ENCODE results near the gene GP9. TPM values are rescaled to one million over a fixed set of nuclear protein-coding genes. Genes with fewer than 3 reads are reported as not detected.
"Not testable (repeated sequence)": the region's sequence is repeated elsewhere in the genome, so short reads cannot be mapped to it uniquely, and the experiment has no call there.

The GP9 gene
- total RNA-seq, 4 donors from 2014 or later, result 0.64 to 1.2 TPM; not detected in 2

DNA sequence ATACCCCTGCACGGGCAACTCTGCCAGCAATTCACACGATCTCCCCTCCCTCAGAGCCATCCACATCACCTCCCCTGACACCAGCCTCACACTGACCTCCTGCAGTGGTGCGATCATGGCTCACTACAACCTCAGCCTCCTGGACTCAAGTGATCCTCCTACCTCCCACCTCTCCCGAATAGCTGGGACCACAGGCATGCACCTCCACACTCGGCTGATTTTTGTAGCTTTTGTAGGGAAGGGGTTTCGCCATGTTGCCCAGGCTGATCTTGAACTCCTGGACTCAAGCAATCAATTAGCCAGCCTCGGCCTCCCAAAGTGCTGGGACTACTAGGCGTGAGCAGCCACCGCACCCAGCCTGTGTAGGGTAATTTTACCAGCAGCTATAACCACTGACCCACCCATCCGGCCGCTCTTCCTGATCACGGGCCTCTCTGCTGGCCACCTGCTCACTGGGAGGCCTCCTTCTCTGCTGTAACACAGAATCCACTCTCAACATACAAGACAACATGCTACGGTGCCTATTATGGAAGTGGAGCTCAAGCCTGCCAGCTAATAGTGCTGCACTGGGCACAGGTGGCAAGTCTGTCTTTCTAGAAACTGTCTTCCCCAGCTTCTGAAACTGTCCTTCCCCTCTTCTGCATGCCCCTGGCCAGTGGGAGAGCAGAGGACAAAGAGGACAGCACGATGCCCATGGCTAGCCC lies 4.6 kb downstream of the GP9 start:
- peak; percentile 83 for DNase-seq
- no peaks in the 10 kb centered on the region for H3K36me3 ChIP-seq
- H3K27ac ChIP-seq, result peak overlapping the region; percentile 83 to 94 (median 88)
- H3K27me3 ChIP-seq, result no peaks in the 10 kb centered on the region
- whole genome bisulfite sequencing, 2 donors (ENCODE audit: low coverage in 1 of 2), result 43 to 70% methylated on average over 2 to 14 of the region's 14 CpGs
- no peaks in the 10 kb centered on the region for H3K9me3 ChIP-seq
- H3K4me3 ChIP-seq, result peak overlapping the region in 1 of 4 donors; percentile 18
- no peak for TF ChIP-seq POLR2AphosphoS5 (IDR thresholded peaks at IDR 0.05)
- TF ChIP-seq, protein P1, sequence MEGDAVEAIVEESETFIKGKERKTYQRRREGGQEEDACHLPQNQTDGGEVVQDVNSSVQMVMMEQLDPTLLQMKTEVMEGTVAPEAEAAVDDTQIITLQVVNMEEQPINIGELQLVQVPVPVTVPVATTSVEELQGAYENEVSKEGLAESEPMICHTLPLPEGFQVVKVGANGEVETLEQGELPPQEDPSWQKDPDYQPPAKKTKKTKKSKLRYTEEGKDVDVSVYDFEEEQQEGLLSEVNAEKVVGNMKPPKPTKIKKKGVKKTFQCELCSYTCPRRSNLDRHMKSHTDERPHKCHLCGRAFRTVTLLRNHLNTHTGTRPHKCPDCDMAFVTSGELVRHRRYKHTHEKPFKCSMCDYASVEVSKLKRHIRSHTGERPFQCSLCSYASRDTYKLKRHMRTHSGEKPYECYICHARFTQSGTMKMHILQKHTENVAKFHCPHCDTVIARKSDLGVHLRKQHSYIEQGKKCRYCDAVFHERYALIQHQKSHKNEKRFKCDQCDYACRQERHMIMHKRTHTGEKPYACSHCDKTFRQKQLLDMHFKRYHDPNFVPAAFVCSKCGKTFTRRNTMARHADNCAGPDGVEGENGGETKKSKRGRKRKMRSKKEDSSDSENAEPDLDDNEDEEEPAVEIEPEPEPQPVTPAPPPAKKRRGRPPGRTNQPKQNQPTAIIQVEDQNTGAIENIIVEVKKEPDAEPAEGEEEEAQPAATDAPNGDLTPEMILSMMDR (IDR thresholded peaks at IDR 0.05), result no peak
- peak; percentile 57 for TF ChIP-seq POLR2A (IDR thresholded peaks at IDR 0.05)
- intact Hi-C loops (cut with DNase I; ENCODE audit: low total_unique reads), result no loop called here
- H3K4me1 ChIP-seq, result peaks cover 4 to 54% (median 38%) of the 10 kb centered on the region in 4 donors
- in situ Hi-C loops (cut with MboI; ENCODE audit: low pct_ligation_motif_present in 1 of 4, low pct_unique_long_range_greater_than_20kb in 1 of 4, low sequenced_read_pairs in 3 of 4), result no loop called here

DNA sequence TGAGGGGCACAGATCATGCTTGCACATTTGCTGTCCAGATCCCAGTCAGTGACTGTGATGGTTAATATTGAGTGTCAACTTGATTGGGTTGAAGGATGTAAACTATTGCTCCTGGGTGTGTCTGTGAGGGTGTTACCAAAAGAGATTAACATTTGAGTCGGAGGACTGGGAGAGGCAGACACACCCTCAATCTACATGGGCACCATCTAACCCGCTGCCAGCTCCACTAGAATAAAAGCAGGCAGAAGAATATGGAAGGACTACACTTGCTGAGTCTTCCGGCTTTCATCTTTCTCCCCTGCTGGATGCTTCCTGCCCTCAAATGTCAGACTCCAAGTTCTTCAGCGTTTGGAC lies 5.1 kb downstream of the GP9 start:
- peaks cover 4 to 52% (median 38%) of the 10 kb centered on the region in 4 donors for H3K4me1 ChIP-seq
- peak overlapping the region in 2 of 4 donors; percentile 6 to 8 for H3K4me3 ChIP-seq
- H3K27ac ChIP-seq, result peak overlapping the region; percentile 83 to 94 (median 88)
- 48% methylated on average over 4 of the region's 4 CpGs; no CpG with 5 or more reads in 1 of the 2 donors for WGBS, 2 donors (ENCODE audit: low coverage in 1 of 2)
- H3K36me3 ChIP-seq, result no peaks in the 10 kb centered on the region
- no peak for TF ChIP-seq EP300 (IDR thresholded peaks at IDR 0.05; ENCODE audit: low read depth)
- TF ChIP-seq, protein P1 (IDR thresholded peaks at IDR 0.05), result no peak
- TF ChIP-seq POLR2A (IDR thresholded peaks at IDR 0.05), result peak; percentile 39
- TF ChIP-seq POLR2AphosphoS5 (IDR thresholded peaks at IDR 0.05), result peak in 2 of 3 donors; percentile 23 to 43
- H3K9me3 ChIP-seq, result no peaks in the 10 kb centered on the region
- no peaks in the 10 kb centered on the region for H3K27me3 ChIP-seq
- intact Hi-C loops (cut with DNase I; ENCODE audit: low total_unique reads) (no loop called here), in situ Hi-C loops (cut with MboI; ENCODE audit: low pct_ligation_motif_present in 1 of 4, low pct_unique_long_range_greater_than_20kb in 1 of 4, low sequenced_read_pairs in 3 of 4) (no loop called here)
- DNase-seq, result peak; percentile 54

DNA sequence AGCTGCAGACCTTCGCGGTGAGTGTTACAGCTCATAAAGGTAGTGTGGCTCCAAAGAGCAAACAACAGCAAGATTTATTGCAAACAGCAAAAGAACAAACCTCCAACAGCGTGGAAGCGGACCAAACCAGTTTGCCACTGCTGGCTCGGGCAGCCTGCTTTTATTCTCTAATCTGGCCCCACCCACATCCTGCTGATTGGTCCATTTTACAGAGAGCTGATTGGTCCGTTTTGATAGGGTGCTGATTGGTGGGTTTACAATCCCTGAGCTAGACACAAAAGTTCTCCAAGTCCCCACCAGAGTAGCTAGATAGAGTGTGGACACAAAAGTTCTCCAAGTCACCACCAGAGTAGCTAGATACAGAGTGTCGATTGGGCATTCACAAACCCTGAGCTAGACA lies 7.1 kb downstream of the GP9 start:
- H3K36me3 ChIP-seq; H3K27me3 ChIP-seq; intact Hi-C loops (cut with DNase I; ENCODE audit: low total_unique reads); in situ Hi-C loops (cut with MboI; ENCODE audit: low pct_ligation_motif_present in 1 of 4, low pct_unique_long_range_greater_than_20kb in 1 of 4, low sequenced_read_pairs in 3 of 4); H3K9me3 ChIP-seq: not testable (repeated sequence)
- DNase-seq, result peak; percentile 82
- 55 to 76% methylated on average over 3 to 7 of the region's 7 CpGs for WGBS, 2 donors (ENCODE audit: low coverage in 1 of 2)
- TF ChIP-seq POLR2AphosphoS5 (IDR thresholded peaks at IDR 0.05), result peak; percentile 85 to 97 (median 96)
- TF ChIP-seq, protein P1 (IDR thresholded peaks at IDR 0.05), result peak in 2 of 5 experiments; percentile 44 to 53
- TF ChIP-seq POLR2A (IDR thresholded peaks at IDR 0.05), result peak; percentile 92
- peak overlapping the region in 1 of 4 donors; percentile 9 for H3K4me3 ChIP-seq
- peaks cover 4 to 48% (median 33%) of the 10 kb centered on the region in 4 donors for H3K4me1 ChIP-seq
- H3K27ac ChIP-seq, result peak overlapping the region; percentile 83 to 94 (median 88)

DNA sequence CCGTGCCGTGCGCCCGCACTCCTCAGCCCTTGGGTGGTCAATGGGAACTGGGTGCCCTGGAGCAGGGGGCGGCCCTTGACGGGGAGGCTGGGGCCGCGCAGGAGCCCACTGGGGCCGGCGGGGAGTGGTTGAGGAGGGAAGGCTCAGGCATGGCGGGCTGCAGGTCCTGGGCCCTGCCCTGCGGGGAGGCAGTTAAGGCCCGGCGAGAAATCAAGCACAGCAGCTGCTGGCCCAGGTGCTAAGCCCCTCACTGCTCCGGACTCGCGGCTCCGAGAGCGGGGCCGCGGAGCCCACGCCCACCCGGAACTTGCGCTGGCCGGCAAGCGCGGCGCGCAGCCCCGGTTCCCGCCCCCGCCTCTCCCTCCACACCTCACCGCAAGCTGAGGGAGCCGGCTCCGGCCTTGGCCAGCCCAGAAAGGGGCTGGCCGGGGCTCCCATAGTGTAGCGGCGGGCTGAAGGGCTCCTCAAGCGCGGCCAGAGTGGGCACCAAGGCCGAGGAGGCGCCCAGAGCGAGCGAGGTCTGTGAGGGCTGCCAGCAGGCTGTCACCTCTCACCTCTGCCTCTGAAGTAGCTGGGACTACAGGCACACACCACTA lies 7.8 kb downstream of the GP9 start:
- peak overlapping the region; percentile 83 to 94 (median 88) for H3K27ac ChIP-seq
- intact Hi-C loops (cut with DNase I; ENCODE audit: low total_unique reads), result no loop called here
- TF ChIP-seq POLR2A (IDR thresholded peaks at IDR 0.05) (no peak), EP300 (IDR thresholded peaks at IDR 0.05; ENCODE audit: low read depth) (no peak), POLR2AphosphoS5 (IDR thresholded peaks at IDR 0.05) (no peak)
- TF ChIP-seq, protein P1 (IDR thresholded peaks at IDR 0.05), result no peak
- H3K4me1 ChIP-seq, result peaks cover under 1 to 42% (median 26%) of the 10 kb centered on the region in 4 donors
- H3K27me3 ChIP-seq, result no peaks in the 10 kb centered on the region
- peak overlapping the region in 3 of 4 donors; percentile 9 to 39 (median 30) for H3K4me3 ChIP-seq
- no peaks in the 10 kb centered on the region for H3K9me3 ChIP-seq
- in situ Hi-C loops (cut with MboI; ENCODE audit: low pct_ligation_motif_present in 1 of 4, low pct_unique_long_range_greater_than_20kb in 1 of 4, low sequenced_read_pairs in 3 of 4), result no loop called here
- DNase-seq, result no peak
- 45% methylated on average over 23 of the region's 44 CpGs; no CpG with 5 or more reads in 1 of the 2 donors for WGBS, 2 donors (ENCODE audit: low coverage in 1 of 2)
- no peaks in the 10 kb centered on the region for H3K36me3 ChIP-seq

DNA sequence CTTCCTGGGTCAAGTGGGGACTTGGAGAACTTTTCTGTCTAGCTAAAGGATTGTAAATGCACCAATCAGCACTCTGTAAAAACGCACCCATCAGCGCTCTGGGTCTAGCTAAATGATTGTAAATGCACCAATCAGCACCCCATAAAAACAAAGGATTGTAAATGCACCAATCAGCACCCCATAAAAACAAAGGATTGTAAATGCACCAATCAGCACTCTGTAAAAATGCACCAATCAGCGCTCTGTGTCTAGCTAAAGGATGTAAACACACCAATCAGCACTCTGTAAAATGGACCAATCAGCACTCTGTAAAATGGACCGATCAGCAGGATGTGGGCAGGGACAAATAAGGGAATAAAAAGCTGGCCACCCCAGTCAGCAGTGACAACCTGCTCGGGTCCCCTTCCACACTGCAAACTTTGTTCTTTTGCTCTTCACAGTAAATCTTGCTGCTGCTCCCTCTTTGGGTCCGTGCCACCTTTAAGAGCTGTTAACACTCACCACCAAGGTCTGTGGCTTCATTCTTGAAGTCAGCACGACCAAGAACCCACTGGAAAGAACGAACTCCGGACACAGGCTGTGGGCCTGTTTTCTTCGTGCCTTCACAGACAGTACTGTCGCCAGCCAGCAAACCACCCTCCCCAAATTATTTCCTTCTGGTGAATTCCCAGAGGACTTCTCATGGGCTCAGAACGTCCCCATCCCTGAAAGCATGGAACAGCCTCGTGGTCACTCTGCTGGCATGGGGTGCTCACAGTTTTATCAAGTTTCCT lies 8.9 kb downstream of the GP9 start:
- WGBS, 2 donors (ENCODE audit: low coverage in 1 of 2), result 88 to 94% methylated on average over 7 to 13 of the region's 13 CpGs
- H3K27me3 ChIP-seq; H3K4me3 ChIP-seq; H3K36me3 ChIP-seq; in situ Hi-C loops (cut with MboI; ENCODE audit: low pct_ligation_motif_present in 1 of 4, low pct_unique_long_range_greater_than_20kb in 1 of 4, low sequenced_read_pairs in 3 of 4); H3K27ac ChIP-seq; intact Hi-C loops (cut with DNase I; ENCODE audit: low total_unique reads); DNase-seq; H3K9me3 ChIP-seq: not testable (repeated sequence)
- H3K4me1 ChIP-seq, result peaks cover 0 to 31% (median 22%) of the 10 kb centered on the region in 4 donors
